BLaER1 treated with 17β-estradiol and CSF1 and Interleukin-3, amounts not matched to agents 10 nM and 100 nM (cell line): Measurements from ENCODE around the gene WNT9B.
A peak's percentile ranks its signal among the peaks of the same experiment; 100 is the strongest.

Experiments
- H3K27ac ChIP-seq, 11 experiments: shearing (Covaris generic); formaldehyde crosslinking; 2 replicates each; pipeline ENCODE4 v1.8.1; 2022
- H3K27me3 ChIP-seq, 11 experiments: shearing (Covaris generic); formaldehyde crosslinking; 2 replicates each; pipeline ENCODE4 v1.8.1; 2022
- H3K36me3 ChIP-seq, 11 experiments: shearing (Covaris generic); formaldehyde crosslinking; 2 replicates each; pipeline ENCODE4 v1.8.1; 2022
- H3K4me1 ChIP-seq, 10 experiments: shearing (Covaris generic); formaldehyde crosslinking; 2 replicates each; pipeline ENCODE4 v1.8.1; 2022
- H3K4me2 ChIP-seq, 11 experiments: shearing (Covaris generic); formaldehyde crosslinking; 2 replicates each; pipeline ENCODE4 v1.8.1; 2022
- H3K4me3 ChIP-seq, 10 experiments: shearing (Covaris generic); formaldehyde crosslinking; 2 replicates each; pipeline ENCODE4 v1.8.1; 2022
- H3K9ac ChIP-seq, 11 experiments: shearing (Covaris generic); formaldehyde crosslinking; 2 replicates each; pipeline ENCODE4 v1.8.1; 2022
- H3K9me3 ChIP-seq, 11 experiments: shearing (Covaris generic); formaldehyde crosslinking; replicated peaks in 1 of 11; 2 replicates each; pipeline ENCODE4 v1.8.1; 2022
- H4K20me1 ChIP-seq, 11 experiments: shearing (Covaris generic); formaldehyde crosslinking; 2 replicates each; pipeline ENCODE4 v1.8.1; 2022
- Cebpa-rat ChIP-seq, 11 experiments: shearing (Covaris generic); IDR thresholded peaks; 2 replicates each; pipeline ENCODE4 v1.8.1; 2022

WNT9B gene

DNA sequence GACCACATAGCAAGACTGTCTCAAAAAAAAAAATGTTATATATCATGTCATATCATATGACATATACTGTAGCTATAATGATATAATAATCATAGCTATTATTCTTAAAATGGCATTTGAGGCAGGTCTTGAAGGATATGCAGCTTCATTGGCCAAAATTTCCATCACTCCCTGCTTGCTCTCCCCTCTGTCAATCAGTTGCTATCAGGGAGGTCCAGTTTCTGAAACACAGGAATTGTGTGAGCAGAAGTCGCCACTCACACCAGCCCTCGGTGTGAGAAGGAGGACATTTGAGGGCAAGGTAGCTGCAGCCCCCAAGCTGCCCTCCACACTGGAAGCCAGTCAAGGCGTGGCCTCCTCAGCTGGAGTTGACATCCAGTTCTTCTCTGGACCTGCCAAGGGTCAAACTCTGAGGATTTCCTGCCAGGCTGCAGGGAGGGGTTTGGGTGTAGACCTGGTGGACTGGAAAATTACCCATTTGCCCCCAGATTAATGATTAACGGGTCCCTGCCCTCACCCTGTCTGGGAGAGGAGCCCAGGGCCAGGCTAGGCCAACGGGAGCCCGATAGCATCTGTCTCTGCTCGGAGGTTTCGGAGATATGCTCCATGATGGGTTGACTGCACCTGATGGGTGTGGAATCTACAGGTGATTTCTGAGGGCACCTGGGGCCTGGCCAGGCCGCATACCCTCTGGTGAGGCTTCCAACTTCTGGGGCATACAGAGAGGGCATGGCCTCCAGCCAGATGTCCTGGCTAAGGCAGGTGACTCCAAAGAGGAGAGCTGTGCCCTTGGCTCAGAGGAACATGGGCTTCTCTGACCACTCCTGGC is 18.8 kb downstream of the WNT9B start:
- Histone ChIP-seq H4K20me1 (no peaks in the 10 kb centered on the region), H3K4me3 (no peak overlapping the region), H3K36me3 (no peaks in the 10 kb centered on the region), H3K4me1 (peaks cover 25 to 44% (median 33%) of the 10 kb centered on the region in 10 experiments), H3K4me2 (no peak overlapping the region), H3K27me3 (no peaks in the 10 kb centered on the region), H3K9ac (no peak overlapping the region), H3K27ac (no peak overlapping the region), H3K9me3 (no peaks in the 10 kb centered on the region)
- TF ChIP-seq Cebpa-rat (IDR thresholded peaks at IDR 0.05), result no peak

GRCh38 chr17:46872421-46872820 is 21.0 kb downstream of the WNT9B start:
- TF ChIP-seq Cebpa-rat (IDR thresholded peaks at IDR 0.05), result no peak
- Histone ChIP-seq H3K27ac (no peak overlapping the region), H3K9me3 (no peaks in the 10 kb centered on the region), H4K20me1 (no peaks in the 10 kb centered on the region; a peak in 1 of 22 replicates), H3K4me2 (no peak overlapping the region), H3K36me3 (no peaks in the 10 kb centered on the region), H3K4me1 (peaks cover 30 to 42% (median 39%) of the 10 kb centered on the region in 10 experiments), H3K4me3 (no peak overlapping the region), H3K27me3 (no peaks in the 10 kb centered on the region), H3K9ac (no peak overlapping the region)

- peaks cover 44 to 57% (median 53%) of the 10 kb centered on the region in 10 experiments for H3K4me1 ChIP-seq
- H3K4me3 ChIP-seq, result no peak overlapping the region
- peak overlapping the region; percentile 12 to 97 (median 59) for H3K4me2 ChIP-seq
- H3K9ac ChIP-seq, result no peak overlapping the region
- no peaks in the 10 kb centered on the region for H3K9me3 ChIP-seq
- TF ChIP-seq Cebpa-rat (IDR thresholded peaks at IDR 0.05), result no peak
- H3K27ac ChIP-seq, result no peak overlapping the region
- H3K36me3 ChIP-seq, result no peaks in the 10 kb centered on the region
- H3K27me3 ChIP-seq, result no peaks in the 10 kb centered on the region
- no peaks in the 10 kb centered on the region; a peak in 1 of 22 replicates for H4K20me1 ChIP-seq
Observed at GRCh38 chr17:46873941-46874645, 22.7 kb downstream of the WNT9B start.

DNA sequence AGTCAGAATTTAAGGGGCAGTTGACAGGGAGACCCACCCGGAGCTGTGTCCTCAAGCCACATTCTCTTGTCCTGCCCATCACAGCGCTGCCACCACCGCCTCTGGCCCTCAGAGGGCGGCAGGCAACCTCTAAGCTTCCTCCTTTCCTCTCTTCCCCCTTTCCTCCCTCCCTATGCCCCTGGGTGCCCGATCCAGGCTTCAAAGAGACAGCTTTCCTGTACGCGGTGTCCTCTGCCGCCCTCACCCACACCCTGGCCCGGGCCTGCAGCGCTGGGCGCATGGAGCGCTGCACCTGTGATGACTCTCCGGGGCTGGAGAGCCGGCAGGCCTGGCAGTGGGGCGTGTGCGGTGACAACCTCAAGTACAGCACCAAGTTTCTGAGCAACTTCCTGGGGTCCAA is 23.5 kb downstream of the WNT9B start:
- H3K27ac ChIP-seq, result peak overlapping the region in 1 of 11 experiments; percentile 29; a peak in 1 of 22 replicates
- H3K4me2 ChIP-seq, result peak overlapping the region; percentile 40 to 97 (median 63)
- H4K20me1 ChIP-seq, result no peaks in the 10 kb centered on the region; a peak in 1 of 22 replicates
- H3K9ac ChIP-seq, result no peak overlapping the region
- peaks cover 44 to 65% (median 53%) of the 10 kb centered on the region in 10 experiments for H3K4me1 ChIP-seq
- H3K9me3 ChIP-seq, result no peaks in the 10 kb centered on the region
- TF ChIP-seq Cebpa-rat (IDR thresholded peaks at IDR 0.05), result no peak
- peak overlapping the region in 2 of 10 experiments; percentile 22 to 29; a peak in 3 of 20 replicates for H3K4me3 ChIP-seq
- H3K27me3 ChIP-seq, result no peaks in the 10 kb centered on the region
- no peaks in the 10 kb centered on the region for H3K36me3 ChIP-seq

GRCh38 chr17:46875849-46876352 is 24.5 kb downstream of the WNT9B start:
- Histone ChIP-seq H3K36me3 (no peaks in the 10 kb centered on the region), H4K20me1 (no peaks in the 10 kb centered on the region; a peak in 1 of 22 replicates), H3K9ac (no peak overlapping the region), H3K4me2 (peak overlapping the region in 6 of 11 experiments; percentile 51 to 97 (median 80); a peak in 11 of 22 replicates), H3K4me3 (no peak overlapping the region), H3K27ac (no peak overlapping the region), H3K4me1 (peaks cover 44 to 68% (median 53%) of the 10 kb centered on the region in 10 experiments), H3K9me3 (no peaks in the 10 kb centered on the region), H3K27me3 (no peaks in the 10 kb centered on the region)
- TF ChIP-seq Cebpa-rat (IDR thresholded peaks at IDR 0.05), result no peak

DNA sequence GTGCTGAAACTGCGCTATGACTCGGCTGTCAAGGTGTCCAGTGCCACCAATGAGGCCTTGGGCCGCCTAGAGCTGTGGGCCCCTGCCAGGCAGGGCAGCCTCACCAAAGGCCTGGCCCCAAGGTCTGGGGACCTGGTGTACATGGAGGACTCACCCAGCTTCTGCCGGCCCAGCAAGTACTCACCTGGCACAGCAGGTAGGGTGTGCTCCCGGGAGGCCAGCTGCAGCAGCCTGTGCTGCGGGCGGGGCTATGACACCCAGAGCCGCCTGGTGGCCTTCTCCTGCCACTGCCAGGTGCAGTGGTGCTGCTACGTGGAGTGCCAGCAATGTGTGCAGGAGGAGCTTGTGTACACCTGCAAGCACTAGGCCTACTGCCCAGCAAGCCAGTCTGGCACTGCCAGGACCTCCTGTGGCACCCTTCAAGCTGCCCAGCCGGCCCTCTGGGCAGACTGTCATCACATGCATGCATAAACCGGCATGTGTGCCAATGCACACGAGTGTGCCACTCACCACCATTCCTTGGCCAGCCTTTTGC is 25.0 kb downstream of the WNT9B start:
- Histone ChIP-seq H4K20me1 (no peaks in the 10 kb centered on the region; a peak in 1 of 22 replicates), H3K4me2 (peak overlapping the region in 4 of 11 experiments; percentile 76 to 97 (median 89); a peak in 7 of 22 replicates), H3K9me3 (no peaks in the 10 kb centered on the region), H3K27me3 (no peaks in the 10 kb centered on the region), H3K27ac (no peak overlapping the region; a peak in 1 of 22 replicates), H3K9ac (no peak overlapping the region), H3K4me1 (peaks cover 44 to 68% (median 53%) of the 10 kb centered on the region in 10 experiments), H3K36me3 (no peaks in the 10 kb centered on the region), H3K4me3 (no peak overlapping the region)
- no peak for TF ChIP-seq Cebpa-rat (IDR thresholded peaks at IDR 0.05)

DNA sequence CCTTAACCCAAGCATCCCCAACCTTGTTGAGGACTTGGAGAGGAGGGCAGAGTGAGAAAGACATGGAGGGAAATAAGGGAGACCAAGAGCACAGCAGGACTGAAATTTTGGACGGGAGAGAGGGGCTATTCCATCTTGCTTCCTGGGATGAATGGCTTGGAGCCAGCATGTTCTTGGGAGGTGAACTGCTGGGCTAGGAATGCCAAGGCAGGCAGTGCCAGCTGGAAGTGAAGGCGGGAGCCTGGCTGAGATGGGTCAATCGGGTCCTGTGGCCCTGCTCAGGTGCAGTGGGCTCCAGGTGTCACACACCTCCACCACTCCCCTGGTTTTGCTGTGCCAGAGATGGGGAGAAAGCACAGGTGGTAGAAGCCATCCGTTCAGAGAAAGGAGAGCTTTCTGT is 25.5 kb downstream of the WNT9B start:
- H3K9ac ChIP-seq, result peak overlapping the region in 3 of 11 experiments; percentile 4 to 50 (median 44); a peak in 4 of 22 replicates

GRCh38 chr17:46877466-46877865 is 26.1 kb downstream of the WNT9B start:
- Histone ChIP-seq H3K9me3 (no peaks in the 10 kb centered on the region), H3K4me3 (0 out of 20 replicates have a peak overlapping the region, but pooled peaks of 1 of the 10 experiments have one; percentile 14), H3K27me3 (no peaks in the 10 kb centered on the region), H3K4me1 (peaks cover 44 to 68% (median 53%) of the 10 kb centered on the region in 10 experiments), H3K4me2 (peak overlapping the region; percentile 37 to 97 (median 71)), H3K27ac (peak overlapping the region in 4 of 11 experiments; percentile 41 to 75 (median 58); a peak in 6 of 22 replicates), H3K9ac (peak overlapping the region in 4 of 11 experiments; percentile 4 to 58 (median 47); a peak in 5 of 22 replicates), H3K36me3 (no peaks in the 10 kb centered on the region), H4K20me1 (no peaks in the 10 kb centered on the region; a peak in 1 of 22 replicates)
- TF ChIP-seq Cebpa-rat (IDR thresholded peaks at IDR 0.05), result no peak

More for the DNA sequence above, 25.5 kb downstream of the WNT9B start:
- H4K20me1 ChIP-seq, result no peaks in the 10 kb centered on the region; a peak in 1 of 22 replicates
- peaks cover 44 to 68% (median 53%) of the 10 kb centered on the region in 10 experiments for H3K4me1 ChIP-seq
- H3K27me3 ChIP-seq, result no peaks in the 10 kb centered on the region
- H3K9me3 ChIP-seq, result no peaks in the 10 kb centered on the region
- H3K27ac ChIP-seq, result peak overlapping the region in 4 of 11 experiments; percentile 41 to 75 (median 58); a peak in 6 of 22 replicates
- H3K36me3 ChIP-seq, result no peaks in the 10 kb centered on the region
- TF ChIP-seq Cebpa-rat (IDR thresholded peaks at IDR 0.05), result no peak
- H3K4me2 ChIP-seq, result peak overlapping the region; percentile 37 to 97 (median 71); a peak in 17 of 22 replicates
- no peak overlapping the region for H3K4me3 ChIP-seq
